H9 (cell line): Measurements from ENCODE around the gene ZNF836. TPM values are rescaled to one million over a fixed set of nuclear protein-coding genes. Genes with fewer than 3 reads are reported as not detected.

ENCODE experiments used
- DNase-seq: peaks from one replicate; pipeline ENCODE4 v3.0.0-alpha.2; 2017
- H2AFZ ChIP-seq: one replicate; pipeline ENCODE4 v1.6.1; 2013; ENCODE audit warnings: mild to moderate bottlenecking, low read length, control low read depth, moderate library complexity
- H2AK5ac ChIP-seq: 2 replicates; pipeline ENCODE4 v1.6.1; 2013; ENCODE audit warnings: low read length, control low read depth, mixed read lengths; ENCODE audit not compliant: insufficient read length
- H2BK120ac ChIP-seq: one replicate; pipeline ENCODE4 v1.6.1; 2013; ENCODE audit warnings: low read depth, mild to moderate bottlenecking, low read length, control low read depth, inconsistent platforms; ENCODE audit not compliant: poor library complexity, severe bottlenecking
- H2BK12ac ChIP-seq: 2 replicates; pipeline ENCODE4 v1.6.1; 2013; ENCODE audit warnings: low read length, control low read depth, mixed read lengths, low read depth; ENCODE audit not compliant: insufficient read length
- H2BK15ac ChIP-seq: 2 replicates; pipeline ENCODE4 v1.6.1; 2013; ENCODE audit warnings: low read depth, low read length, control low read depth
- H2BK20ac ChIP-seq: one replicate; pipeline ENCODE4 v1.6.1; 2013; ENCODE audit warnings: low read depth, mild to moderate bottlenecking, low read length, control low read depth, inconsistent platforms; ENCODE audit not compliant: poor library complexity, severe bottlenecking
- H2BK5ac ChIP-seq: 2 replicates; pipeline ENCODE4 v1.6.1; 2013; ENCODE audit warnings: low read length, control low read depth, mixed read lengths; ENCODE audit not compliant: insufficient read length
- H3K14ac ChIP-seq: 2 replicates; pipeline ENCODE4 v1.6.1; 2013; ENCODE audit warnings: low read length, control low read depth; ENCODE audit not compliant: insufficient read depth
- H3K18ac ChIP-seq: 2 replicates; pipeline ENCODE4 v1.6.1; 2013; ENCODE audit warnings: low read depth, mild to moderate bottlenecking, mixed read lengths, low read length, control low read depth; ENCODE audit not compliant: insufficient read length
- H3K23ac ChIP-seq: 2 replicates; pipeline ENCODE4 v1.6.1; 2013; ENCODE audit warnings: low read length, control low read depth, mixed read lengths, low read depth; ENCODE audit not compliant: insufficient read length
- H3K23me2 ChIP-seq: 2 replicates; pipeline ENCODE4 v1.6.1; 2013; ENCODE audit warnings: low read depth, mild to moderate bottlenecking, mixed read lengths, low read length, control low read depth; ENCODE audit not compliant: insufficient read length, poor library complexity, severe bottlenecking
- H3K27ac ChIP-seq: 2 replicates; pipeline ENCODE4 v1.5.1; 2013; ENCODE audit warnings: low read length, control low read depth, mixed read lengths, low read depth; ENCODE audit not compliant: insufficient read length
- H3K27me3 ChIP-seq: 2 replicates; pipeline ENCODE4 v1.6.1; 2013; ENCODE audit warnings: low read length, control low read depth, inconsistent platforms; ENCODE audit not compliant: insufficient read depth
- H3K4ac ChIP-seq: 2 replicates; pipeline ENCODE4 v1.6.1; 2013; ENCODE audit warnings: low read depth, mild to moderate bottlenecking, control low read depth, inconsistent platforms, low read length, moderate library complexity
- H3K4me1 ChIP-seq: 2 replicates; pipeline ENCODE4 v1.6.1; 2013; ENCODE audit warnings: low read length, control low read depth, inconsistent platforms; ENCODE audit not compliant: insufficient read depth
- H3K4me2 ChIP-seq: 2 replicates; pipeline ENCODE4 v1.6.1; 2013; ENCODE audit warnings: low read length, control low read depth, mixed read lengths; ENCODE audit not compliant: insufficient read length, insufficient read depth
- H3K56ac ChIP-seq: 2 replicates; pipeline ENCODE4 v1.6.1; 2013; ENCODE audit warnings: low read depth, mild to moderate bottlenecking, mixed read lengths, low read length, control low read depth; ENCODE audit not compliant: insufficient read length
- H3K79me1 ChIP-seq: 2 replicates; pipeline ENCODE4 v1.6.1; 2013; ENCODE audit warnings: low read depth, mild to moderate bottlenecking, moderate library complexity, low read length, control low read depth, inconsistent platforms; ENCODE audit not compliant: insufficient read depth, poor library complexity, severe bottlenecking
- H3K79me2 ChIP-seq: 2 replicates; pipeline ENCODE4 v1.6.1; 2013; ENCODE audit warnings: low read length, control low read depth, inconsistent platforms; ENCODE audit not compliant: insufficient read depth
- H3K9ac ChIP-seq: 2 replicates; pipeline ENCODE4 v1.6.1; 2013; ENCODE audit warnings: low read length, control low read depth, mixed read lengths; ENCODE audit not compliant: insufficient read length; ENCODE audit errors: extremely low read depth
- H3K9me3 ChIP-seq: one replicate; pipeline ENCODE4 v1.6.1; 2013; ENCODE audit warnings: low read depth, low read length, inconsistent platforms; ENCODE audit not compliant: control insufficient read depth
- H3T11ph ChIP-seq: one replicate; pipeline ENCODE4 v1.6.1; 2013; ENCODE audit warnings: mild to moderate bottlenecking, low read length, control low read depth, inconsistent platforms
- H4K20me1 ChIP-seq: one replicate; pipeline ENCODE4 v1.6.1; 2013; ENCODE audit not compliant: control insufficient read depth, insufficient read length, insufficient read depth
- H4K5ac ChIP-seq: 2 replicates; pipeline ENCODE4 v1.6.1; 2013; ENCODE audit warnings: low read depth, mild to moderate bottlenecking, mixed read lengths, low read length, control low read depth; ENCODE audit not compliant: insufficient read length
- H4K8ac ChIP-seq: replicated peaks from 2 replicates; pipeline ENCODE4 v1.6.1; 2013; ENCODE audit warnings: low read length, control low read depth, mixed read lengths, low read depth; ENCODE audit not compliant: insufficient read length
- H4K91ac ChIP-seq: 2 replicates; pipeline ENCODE4 v1.6.1; 2013; ENCODE audit warnings: low read depth, mild to moderate bottlenecking, moderate library complexity, mixed read lengths, low read length, control low read depth; ENCODE audit not compliant: insufficient read length
- H3K27ac Mint-ChIP-seq, 3 experiments: 2 replicates in 2 of 3; 3 replicates in 1 of 3; pipeline ENCODE4 v1.8.0; 2020 to 2021; ENCODE audit warnings: mixed read lengths in 3 of 3, mild to moderate bottlenecking in 1 of 3, moderate library complexity in 1 of 3
- H3K27me3 Mint-ChIP-seq: 2 replicates; pipeline ENCODE4 v1.8.0; 2021; ENCODE audit warnings: low read depth, mild to moderate bottlenecking, moderate library complexity, mixed read lengths
- H3K36me3 Mint-ChIP-seq, 3 experiments: 2 replicates in 2 of 3; 3 replicates in 1 of 3; pipeline ENCODE4 v1.8.0; 2020 to 2021; ENCODE audit warnings: low read depth in 3 of 3, mixed read lengths in 3 of 3; ENCODE audit not compliant: insufficient read depth in 1 of 3
- H3K4me1 Mint-ChIP-seq, 2 experiments: 2 replicates each; pipeline ENCODE4 v1.8.0; 2020; ENCODE audit warnings: mixed read lengths in 2 of 2
- H3K4me3 Mint-ChIP-seq, 2 experiments: 2 replicates in 1 of 2; 3 replicates in 1 of 2; pipeline ENCODE4 v1.8.0; 2020 to 2021; ENCODE audit warnings: mild to moderate bottlenecking in 2 of 2, mixed read lengths in 2 of 2, moderate library complexity in 1 of 2
- H3K9me3 Mint-ChIP-seq, 2 experiments: 2 replicates in 1 of 2; 3 replicates in 1 of 2; pipeline ENCODE4 v1.8.0; 2020; ENCODE audit warnings: mild to moderate bottlenecking in 2 of 2, mixed read lengths in 2 of 2, moderate library complexity in 1 of 2
- CTCF ChIP-seq: fragments of 200-600 bp; sonication (generic); conservative IDR thresholded peaks from 3 replicates; pipeline ENCODE4 v1.8.0; 2021; ENCODE audit warnings: antibody characterized with exemption, mild to moderate bottlenecking
- WGBS: extraction: QIAGEN DNeasy Blood & Tissue Kit; methylation state at CpG from one replicate; pipeline ENCODE4 v1.1.7; 2013; ENCODE audit warnings: missing lambda C conversion rate, low lambda C conversion rate, mixed read lengths; ENCODE audit not compliant: insufficient read length; ENCODE audit errors: extremely low coverage; 5-methylcytosine and 5-hydroxymethylcytosine counted together
- total RNA-seq: library from RNA; stranded (reverse); gene quantifications from 2 replicates; pipeline ENCODE4 v1.2.1, GENCODE V29; 2021

ZNF836 gene
- total RNA-seq, 1 experiment from 2014 or later = 17.4 TPM

GRCh38 chr19:52200044-52200443 is 28.6 kb upstream of the ZNF836 start:
- no peak overlapping the region for H2BK5ac ChIP-seq
- Mint-ChIP-seq H3K4me1 (peaks cover 4 to 8% of the 10 kb centered on the region in 2 experiments; a peak in 1 of 4 replicates), H3K9me3 (no peaks in the 10 kb centered on the region), H3K36me3 (peaks cover 26 to 72% (median 62%) of the 10 kb centered on the region in 3 experiments; a peak in 6 of 7 replicates), H3K27me3 (no peaks in the 10 kb centered on the region), H3K27ac (no peak overlapping the region), H3K4me3 (no peak overlapping the region)
- no peak overlapping the region for H3K18ac ChIP-seq
- no peaks in the 10 kb centered on the region for H3K9me3 ChIP-seq
- no peak overlapping the region for H3K4ac ChIP-seq
- no peak overlapping the region for H2BK15ac ChIP-seq
- H3K14ac ChIP-seq = no peak overlapping the region
- no peak overlapping the region for H2BK20ac ChIP-seq
- no peak overlapping the region for H2AK5ac ChIP-seq
- H3T11ph ChIP-seq = no peak overlapping the region
- no peaks in the 10 kb centered on the region for H3K4me1 ChIP-seq
- no peak for TF ChIP-seq CTCF
- no peak for DNase-seq
- no peak overlapping the region for H3K9ac ChIP-seq
- peaks cover 16% of the 10 kb centered on the region; the same call in 1 of the 2 replicates for H3K79me2 ChIP-seq
- no peaks in the 10 kb centered on the region for H3K23me2 ChIP-seq
- no peak overlapping the region for H2AFZ ChIP-seq
- H4K20me1 ChIP-seq = peaks cover 2% of the 10 kb centered on the region
- no peak overlapping the region for H3K23ac ChIP-seq
- H3K79me1 ChIP-seq = peaks cover 21% of the 10 kb centered on the region
- H3K4me2 ChIP-seq = no peak overlapping the region
- H4K91ac ChIP-seq = no peak overlapping the region
- H2BK120ac ChIP-seq = no peak overlapping the region
- no peak overlapping the region for H4K8ac ChIP-seq
- H3K27me3 ChIP-seq = no peaks in the 10 kb centered on the region
- no peak overlapping the region for H2BK12ac ChIP-seq
- H4K5ac ChIP-seq = no peak overlapping the region
- WGBS = no CpG with 5 or more reads among the region's 7 CpGs
- H3K56ac ChIP-seq = no peak overlapping the region
- H3K27ac ChIP-seq = no peak overlapping the region
